DMS114 treated with DMSO at 0.1 percent for 48 hours (cell line): Measurements from ENCODE around the gene AREL1.

Experiments
- DNase-seq: peaks from one replicate; lab custom pipeline; 2025; ENCODE audit not compliant: unreplicated experiment; lab: John Stamatoyannopoulos, UW

AREL1 gene

DNA sequence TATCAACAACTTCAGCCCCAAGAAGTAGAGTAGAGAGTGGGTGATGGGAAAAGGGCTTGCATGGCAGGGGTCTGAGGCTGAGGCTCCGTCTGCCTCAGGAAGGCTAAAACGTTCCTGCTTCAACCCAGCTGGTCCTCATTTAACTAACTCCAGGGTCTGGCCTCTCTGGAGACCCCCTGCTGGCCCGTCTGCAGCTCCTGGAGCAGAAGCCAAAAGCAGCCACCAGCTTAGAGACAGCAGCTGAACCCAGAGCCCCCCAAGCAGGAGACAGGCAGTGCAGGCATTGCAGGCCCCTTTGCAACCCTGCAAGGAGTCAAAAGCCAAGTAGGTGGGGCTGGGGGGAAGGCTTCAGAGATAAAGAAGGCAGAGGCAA, 75.7 kb downstream of the AREL1 start:
- DNase-seq: no peak

DNA sequence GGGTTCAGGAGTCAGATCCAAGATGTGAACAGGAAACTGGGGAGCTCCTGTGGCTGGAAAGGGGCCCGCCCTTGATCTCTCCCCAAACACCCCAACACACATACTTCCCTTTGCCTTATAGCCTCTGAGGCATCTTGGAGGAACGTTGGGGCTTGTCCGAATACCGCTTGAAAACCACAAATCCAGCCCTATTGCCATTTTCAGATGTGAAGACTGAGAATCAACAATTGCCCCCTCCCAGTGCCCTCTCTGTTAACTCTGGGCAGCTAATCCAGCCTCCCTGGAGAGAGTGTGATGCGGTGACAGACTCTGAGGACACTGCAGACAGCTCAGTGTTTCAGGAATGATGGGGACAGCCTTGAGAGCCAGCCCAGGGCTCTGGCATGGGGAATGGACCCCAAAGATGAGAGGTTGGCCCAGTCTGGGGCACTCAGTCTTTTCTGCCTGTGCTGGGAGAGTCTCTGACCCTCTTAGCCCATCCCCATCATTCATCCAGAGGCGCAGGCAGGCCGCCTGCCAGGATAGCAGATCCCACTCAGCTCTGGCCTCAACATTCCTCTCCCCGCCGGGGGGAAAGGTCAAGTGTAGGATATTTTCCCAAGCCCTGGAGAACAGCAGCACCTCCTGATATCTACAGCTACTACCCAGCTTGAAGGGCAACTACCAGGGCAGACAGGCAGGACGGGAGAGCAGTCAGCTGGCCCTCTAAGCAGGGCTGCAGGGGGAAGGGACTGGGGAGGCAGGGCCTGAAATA, 76.3 kb downstream of the AREL1 start:
- no peak for DNase-seq

DNA sequence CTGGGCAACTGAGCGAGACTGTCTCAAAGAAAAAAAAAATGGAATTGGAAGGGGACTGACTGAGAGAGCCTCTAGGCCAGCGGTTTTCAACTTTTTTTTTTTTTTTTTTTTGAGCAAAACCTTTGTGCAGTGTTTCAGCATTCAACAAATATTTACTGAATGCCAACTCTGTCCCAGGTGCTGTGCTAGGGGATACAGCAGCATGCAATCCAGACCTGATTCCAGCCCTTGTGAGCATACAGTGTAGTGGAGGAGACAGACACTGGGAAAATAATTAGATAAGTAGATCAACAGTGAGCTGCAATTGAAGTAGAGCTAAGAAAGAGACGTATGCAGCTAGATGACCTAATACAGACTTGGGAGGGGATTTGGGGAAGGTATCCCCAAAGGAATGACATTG, 77.0 kb downstream of the AREL1 start:
- no peak for DNase-seq

DNA sequence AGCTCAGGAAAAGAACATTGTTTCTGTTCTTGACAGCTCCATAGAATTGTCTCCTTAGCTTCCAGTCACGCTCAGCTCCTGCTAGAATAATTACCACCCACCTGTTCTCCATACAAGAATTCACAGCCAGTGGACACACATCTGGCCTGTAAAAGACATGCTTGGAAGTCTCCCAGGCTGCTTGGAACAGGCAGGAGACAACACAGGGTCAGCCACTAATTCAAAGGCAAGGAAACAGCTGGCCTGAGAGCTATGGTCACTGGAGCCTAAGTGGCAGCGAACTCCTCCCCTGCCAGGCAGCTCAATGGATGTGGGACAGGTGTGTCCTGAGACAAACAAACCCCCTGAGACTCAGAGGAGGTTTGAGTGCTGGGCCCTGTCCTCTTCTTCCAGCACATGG, 77.9 kb downstream of the AREL1 start:
- no peak for DNase-seq

DNA sequence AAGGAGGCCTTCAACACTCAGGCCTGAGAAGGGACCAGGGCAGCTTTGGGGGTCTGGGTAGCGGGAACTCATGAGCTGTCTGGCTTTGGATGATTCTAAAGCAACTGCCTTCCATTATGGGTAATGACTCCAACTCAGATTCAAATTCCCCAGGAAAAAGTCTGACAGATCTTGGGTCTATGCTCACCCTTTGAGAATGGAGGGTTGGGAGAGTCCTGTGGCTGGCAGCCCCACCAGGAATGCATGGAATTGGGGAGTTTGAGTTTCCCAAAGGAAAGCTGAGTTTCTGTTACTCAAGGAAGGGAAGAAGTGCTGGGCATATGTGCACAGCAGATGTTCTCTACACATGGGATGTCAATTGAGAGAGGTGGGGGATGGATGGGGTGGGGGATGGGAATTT, 78.4 kb downstream of the AREL1 start:
- no peak for DNase-seq

DNA sequence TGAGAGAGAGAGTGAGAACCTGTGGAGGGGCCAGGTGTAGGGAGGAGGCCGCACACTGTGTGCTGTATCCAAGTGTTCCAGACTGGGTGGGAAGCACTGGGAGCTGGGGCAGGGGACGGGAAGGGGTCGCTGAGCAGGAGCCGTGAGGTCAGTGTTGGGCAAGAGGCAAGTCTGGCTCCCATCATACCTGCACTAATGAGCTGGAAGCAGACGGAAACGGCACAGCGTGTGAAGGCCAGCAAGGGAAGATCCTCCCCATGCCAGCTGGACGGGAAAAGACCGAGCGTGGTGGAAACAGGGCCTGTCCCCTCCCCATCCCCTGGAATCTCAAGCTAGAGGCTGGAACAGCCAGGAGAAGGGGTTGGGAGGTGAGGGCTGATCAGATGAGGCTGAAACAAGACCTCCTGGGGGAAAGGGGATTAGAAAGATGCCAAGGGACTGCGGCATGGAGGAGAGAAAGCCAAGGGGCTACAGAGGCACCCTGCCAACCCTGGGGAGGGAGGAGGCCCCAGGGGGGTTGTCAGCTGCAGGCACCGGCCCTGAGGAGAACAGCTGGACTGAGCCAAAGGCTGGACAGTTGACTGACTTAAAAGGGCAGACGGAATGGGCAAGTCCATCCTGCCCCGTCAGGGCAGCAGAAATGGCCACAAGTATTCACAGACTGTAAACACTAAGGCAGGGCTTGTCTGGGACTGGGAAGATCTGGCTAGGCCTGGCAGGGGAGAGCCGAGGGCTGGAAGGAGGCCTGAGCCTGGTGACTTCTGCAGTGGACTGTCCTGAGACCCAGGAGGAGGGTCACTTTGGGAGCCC, 81.8 kb downstream of the AREL1 start:
- no peak for DNase-seq

DNA sequence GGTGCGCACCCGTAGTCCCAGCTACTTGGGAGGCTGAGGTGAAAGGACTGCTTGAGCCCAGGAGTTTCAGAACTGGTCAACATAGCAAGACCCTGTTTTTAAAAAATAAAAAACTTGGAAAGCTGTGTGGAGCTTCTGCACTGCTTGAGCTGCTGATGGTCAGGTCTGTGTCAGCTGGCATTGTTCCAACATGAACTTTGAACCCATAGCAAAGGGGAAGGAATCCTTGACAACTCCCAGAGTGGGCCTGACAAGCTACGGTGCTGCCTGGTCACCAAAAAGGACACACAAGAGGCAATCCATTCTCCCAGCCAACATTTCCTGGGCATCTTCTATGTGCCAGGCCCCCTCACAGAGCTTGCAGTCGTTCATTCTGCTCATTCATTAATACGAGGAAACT, 84.5 kb downstream of the AREL1 start:
- no peak for DNase-seq

DNA sequence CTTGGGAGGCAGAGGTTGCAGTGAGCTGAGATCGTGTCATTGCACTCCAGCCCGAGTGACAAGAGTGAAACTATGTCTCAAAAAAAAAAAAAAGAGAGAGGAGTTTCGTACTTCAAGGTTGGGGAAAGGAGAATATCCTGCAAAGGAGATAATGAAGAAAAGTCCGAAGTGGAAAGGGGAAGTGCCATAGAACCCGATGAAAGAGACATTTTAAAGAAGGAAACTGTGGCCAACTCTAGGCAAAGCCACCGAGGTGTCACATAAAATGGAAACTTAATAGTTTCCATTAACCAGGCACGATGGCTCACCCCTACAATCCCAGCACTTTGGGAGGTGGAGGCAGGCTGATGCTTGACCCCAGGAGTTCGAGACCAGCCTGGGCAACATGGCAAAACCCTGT, 85.8 kb downstream of the AREL1 start:
- no peak for DNase-seq

DNA sequence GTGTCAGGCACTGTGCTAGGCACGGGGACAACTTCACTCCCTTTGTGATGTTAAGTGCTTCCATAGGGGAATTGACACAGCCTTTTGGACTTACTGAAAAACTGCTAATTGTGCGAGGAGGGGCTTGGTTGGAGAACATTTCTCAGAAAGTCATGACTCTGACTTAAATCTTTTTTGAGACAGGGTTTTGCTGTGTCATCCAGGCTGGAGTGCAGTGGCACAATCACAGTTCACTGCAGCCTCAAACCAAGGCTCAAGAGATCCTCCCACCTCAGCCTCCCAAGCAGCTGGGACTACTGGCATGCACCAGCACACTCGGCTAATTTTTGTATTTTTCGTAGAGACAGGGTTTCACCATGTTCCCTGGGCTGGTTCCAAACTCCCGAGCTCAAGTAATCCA, 90.6 kb downstream of the AREL1 start:
- no peak for DNase-seq

DNA sequence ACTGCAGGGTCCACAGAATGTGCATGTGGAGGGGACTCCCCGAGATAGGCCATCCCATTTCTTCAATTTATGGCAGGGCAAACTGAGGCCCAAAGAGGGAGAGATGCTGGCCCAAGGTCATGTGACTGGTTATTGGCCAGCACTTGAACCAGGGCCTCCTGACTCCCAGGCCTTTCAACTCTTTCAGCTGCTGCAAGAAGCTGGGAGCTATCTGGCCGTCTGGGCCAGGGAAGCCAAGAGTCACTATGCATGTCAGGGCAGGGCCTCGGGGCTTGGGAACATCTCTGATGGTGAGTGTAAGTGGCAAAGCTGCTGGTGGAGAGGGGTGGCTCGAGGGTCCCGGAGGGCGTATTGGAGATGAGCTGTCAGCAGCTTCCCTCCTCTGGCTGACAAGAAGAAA, 91.3 kb downstream of the AREL1 start:
- no peak for DNase-seq

DNA sequence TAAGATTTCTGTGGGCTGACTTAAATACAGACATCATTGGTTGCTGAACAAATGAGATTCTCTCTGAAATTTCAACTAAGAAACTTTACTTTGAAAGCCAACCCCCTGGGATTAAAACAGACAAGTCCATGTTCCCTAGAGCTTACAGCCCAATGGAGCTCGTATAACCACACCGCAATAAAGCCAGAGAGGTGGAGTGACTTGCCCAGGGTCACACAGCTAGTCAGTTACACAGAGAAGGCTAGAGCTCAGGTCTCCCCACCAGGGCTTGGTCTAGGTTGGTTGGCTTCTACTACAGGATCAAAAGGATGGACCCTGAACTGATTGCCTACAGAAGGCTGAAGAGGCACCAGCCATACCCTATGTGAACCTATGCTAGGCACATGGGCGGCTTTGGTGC, 92.0 kb downstream of the AREL1 start:
- no peak for DNase-seq

DNA sequence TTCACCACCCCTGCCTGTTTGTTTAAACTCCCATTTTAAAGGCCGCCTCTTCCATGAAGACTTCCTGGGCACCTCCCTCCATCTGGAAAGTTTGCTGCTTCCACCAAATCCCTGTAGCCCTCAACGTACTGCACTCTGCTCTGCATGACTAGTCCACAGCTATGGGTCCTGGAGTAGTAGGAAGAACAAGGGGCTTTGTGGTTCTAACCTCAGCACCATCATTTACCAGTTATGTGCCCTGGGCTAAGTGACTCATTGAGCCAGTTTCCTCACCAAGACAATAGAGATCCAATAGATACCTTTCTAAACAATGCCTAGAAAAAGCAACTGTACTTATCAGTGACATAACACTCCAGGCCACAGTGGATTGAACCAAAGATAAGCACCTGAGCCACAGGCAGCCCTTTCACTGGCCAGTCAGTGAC, 92.4 kb downstream of the AREL1 start:
- no peak for DNase-seq

DNA sequence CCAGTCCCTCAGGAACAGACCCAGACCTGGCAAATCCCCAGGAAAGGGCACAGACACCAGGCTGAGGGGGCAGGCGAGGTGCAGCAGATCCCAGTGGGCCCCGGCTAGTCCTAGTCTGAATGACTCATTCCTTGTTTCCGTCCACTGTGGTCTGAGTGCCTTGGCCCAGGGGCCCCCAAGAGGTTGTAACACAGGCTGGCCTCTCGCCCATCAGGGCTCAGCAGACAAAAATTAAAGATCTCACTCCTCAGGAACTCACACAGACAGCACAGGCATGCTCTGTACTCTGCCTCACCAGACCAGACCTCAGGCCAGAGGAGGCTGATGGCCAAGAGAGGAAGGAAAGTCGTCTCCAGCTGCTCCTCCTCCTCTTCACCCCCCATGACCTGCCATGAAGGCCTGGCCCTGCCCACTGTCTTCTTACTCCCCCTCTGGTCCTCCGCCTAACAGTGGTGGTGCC, 93.2 kb downstream of the AREL1 start:
- DNase-seq: no peak

DNA sequence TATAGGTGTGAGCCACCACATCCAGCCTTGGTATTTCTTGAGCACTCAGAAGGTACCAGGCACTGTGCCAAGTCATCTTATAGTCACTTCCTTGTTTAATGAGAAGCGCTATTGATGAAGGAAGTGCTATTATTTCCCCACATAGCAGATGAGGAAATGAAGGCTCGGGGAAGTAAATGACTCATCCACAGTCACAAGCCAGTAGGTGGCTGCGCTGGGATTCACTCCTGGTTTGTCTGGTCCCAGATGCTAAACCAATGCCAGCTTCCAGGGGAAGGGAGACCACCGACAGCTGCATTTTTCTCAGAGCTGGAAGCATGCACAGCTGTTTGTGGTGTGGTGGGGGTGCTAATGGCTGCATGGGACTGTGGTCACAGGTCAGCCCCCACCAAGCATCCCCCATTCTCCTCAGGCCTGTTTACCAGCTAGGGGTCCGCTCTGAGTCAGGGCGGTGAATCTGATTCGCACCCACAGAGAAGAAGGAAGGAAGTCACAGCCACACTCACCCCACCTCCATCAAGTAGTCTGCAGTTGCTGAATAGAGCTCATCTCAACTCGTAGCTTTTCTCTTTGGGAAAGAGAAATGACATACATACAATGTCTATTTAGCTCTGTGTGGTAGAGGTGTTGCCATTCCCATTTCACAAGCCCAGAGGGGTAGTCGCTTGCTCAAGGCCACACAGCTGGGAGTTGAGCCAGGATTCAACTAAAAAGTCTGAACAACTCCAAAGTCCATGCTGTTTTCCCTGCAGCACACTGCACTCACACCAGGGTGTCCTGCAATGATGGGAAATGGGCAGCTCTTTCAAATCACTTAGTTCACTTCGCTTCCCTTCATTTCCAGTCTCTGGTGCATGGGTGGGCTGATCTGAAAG, 94.6 kb downstream of the AREL1 start:
- no peak for DNase-seq

DNA sequence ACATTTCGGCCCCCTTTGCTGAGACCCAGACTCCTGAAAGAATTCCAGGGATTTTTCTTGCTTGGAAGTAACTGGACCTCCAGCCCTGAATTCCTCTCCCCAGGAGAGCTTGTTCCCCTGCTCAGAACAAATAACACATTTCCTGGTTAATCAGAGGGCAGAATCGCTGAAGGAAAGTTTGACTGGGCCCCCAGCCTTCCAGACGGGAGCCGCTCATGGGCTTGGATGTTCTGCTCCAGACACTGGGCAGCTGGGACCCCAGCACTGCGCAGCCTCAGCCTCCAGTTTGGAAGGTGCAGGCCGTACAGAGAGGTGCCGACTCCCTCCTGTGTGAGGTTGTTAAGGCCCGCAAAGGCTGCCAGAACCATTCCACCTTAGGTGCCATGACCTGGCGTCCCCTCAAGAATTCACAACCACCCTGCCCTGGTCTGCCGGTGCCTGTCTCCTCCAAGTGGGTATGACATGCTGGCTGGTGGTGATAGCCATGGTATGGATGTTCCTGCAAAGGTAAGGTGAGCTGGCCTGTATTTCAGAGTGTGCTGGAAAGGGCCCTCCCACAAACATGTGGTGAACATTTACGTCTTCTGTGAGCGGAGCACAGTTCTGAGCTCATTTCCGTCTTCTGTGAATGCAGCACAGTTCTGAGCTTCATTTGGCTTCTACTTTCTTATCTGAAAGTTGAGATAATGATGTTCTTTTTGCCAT, 95.7 kb downstream of the AREL1 start:
- no peak for DNase-seq

DNA sequence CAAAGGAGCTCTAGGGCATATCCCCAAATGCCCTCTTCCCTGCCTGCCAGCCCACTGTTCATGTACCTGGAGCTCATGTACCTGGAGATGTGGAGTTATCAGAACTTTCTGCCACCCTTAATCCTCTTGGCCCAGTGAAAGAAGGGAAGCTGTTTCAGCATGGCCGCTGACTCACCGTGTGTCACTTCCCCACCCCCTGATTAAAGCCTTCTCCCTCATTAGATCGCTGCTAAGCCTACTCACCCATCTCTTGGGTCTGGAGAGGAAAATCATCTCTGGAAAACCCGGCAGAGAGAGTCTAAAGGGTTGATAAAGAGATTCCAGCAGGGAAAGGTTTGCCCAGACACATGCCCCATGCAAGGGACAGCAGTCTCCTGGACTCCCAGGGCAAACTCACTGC, 96.4 kb downstream of the AREL1 start:
- DNase-seq: no peak

DNA sequence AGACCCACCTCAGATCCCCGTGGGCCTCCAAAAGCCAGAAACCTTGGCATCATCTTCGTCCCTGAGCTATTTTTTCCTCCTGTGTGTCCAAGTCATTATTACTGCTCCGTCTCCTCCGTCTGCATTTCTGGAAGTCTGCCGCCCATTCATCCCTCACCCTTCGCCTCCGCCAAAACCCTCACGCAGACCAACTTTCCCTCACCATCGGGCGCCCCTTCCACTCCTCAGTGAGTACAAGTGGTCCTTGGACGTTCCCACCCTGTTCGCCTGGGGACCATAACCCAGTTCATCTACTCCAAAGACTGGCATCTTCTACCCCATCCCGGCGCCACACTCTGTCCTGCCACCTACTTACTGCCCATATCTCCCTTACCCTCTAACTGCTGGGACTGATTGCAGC, 97.1 kb downstream of the AREL1 start:
- no peak for DNase-seq

DNA sequence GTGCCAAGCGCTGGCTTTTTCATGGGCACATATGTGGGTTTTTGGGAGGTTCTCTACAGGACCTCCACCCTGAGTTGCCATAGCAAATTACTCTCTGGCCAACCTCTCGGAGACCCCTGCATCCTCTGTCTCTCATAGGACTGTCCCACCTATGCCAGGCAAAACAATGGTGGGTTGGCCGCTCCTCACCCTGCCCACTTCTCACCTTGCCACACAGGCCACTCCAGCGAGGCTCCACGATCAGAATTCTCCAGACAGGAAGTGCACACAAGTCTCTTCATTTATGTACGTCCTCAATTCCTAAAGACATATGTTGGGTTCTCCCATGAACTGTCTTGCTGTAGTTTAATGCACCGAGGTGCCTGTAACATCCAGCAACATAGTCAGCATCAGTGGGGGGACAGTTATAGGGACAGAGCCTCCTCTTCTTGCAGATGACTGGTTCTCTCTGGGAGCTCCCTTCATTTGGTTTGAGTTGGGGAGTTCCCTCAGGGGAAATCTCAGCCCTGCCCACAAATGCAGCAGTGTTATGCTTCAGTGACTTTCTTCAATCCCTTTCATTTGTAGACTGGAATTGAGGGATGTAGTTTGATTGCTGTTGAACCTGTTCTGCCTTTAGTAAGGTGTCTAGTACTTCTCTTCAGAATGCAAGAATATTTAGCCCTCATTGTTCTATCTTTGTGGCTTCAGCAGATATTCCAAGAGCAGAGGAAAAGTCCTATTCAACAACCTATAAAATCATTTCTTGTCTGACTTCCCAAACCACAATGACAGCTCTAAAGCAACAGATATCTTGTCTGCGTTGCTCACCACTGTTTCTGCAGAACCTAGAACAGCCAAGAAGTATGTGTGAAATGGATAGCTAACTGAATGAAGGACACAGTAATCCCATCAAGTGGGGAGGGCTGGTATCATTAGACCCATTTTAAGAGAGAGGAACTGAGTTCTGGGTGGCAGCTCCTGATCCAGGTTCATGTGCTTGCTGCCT, 98.1 kb downstream of the AREL1 start:
- no peak for DNase-seq

DNA sequence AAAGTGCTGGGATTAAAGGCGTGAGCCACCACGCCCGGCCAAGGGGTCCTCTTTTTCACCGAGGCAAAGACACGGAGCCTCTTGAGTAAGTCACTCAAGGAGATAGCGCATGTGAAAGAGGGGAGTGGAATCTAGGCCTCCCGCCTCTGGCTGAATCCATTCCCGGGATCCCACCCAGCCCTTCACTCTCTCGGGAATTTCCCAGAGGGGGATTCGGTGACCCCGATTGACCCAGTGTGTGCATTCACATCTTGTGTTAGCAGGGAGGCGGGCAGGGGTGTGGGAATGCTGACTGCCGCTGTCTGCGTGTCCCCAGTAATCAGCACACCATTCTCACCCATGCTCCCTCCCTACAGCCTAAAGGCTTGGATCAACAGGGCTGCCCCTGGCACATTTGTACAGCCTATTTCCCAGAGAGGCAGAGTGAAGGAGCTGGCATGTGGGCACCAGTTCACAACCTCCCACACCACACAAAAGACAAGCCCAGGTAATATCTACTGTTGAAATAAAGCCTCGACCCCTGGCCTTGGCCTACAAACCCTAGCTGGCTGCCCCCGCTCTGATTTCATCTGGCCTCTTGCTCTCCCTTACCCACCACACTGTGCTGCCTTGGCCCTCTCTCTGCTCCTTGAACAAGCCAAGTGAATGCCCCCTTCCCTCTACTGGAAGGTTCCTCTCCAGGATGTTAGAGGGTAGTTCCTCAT, 99.5 kb downstream of the AREL1 start:
- DNase-seq: no peak
